HG02852 (cell line): ENCODE measurements around the gene PDGFD.

ENCODE experiments used
- ATAC-seq: cut with Tn5 transposase; IDR thresholded peaks from one replicate; pipeline ENCODE4 v1.9.1; 2021; ENCODE audit warnings: mild to moderate bottlenecking, moderate library complexity; ENCODE audit not compliant: unreplicated experiment

The PDGFD gene

DNA sequence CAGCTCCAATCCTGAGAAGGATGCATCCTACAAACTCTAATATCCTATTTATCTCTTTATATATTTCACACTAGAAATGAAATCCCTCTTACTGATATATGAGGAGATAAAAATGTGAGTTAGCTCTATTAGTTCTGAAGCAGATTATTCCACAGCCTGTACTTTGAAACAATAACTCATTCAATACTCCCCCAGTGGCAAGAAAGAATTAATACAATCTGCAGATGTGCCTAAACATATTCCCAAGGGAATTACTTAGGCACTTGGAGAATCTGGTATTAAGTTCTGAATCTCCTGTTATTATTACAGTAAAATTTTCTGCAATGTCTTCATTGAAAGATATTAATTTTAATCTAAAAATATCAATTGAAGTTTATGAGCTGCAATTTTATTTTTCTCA lies 68.2 kb downstream of the PDGFD start:
- no peak for ATAC-seq

DNA sequence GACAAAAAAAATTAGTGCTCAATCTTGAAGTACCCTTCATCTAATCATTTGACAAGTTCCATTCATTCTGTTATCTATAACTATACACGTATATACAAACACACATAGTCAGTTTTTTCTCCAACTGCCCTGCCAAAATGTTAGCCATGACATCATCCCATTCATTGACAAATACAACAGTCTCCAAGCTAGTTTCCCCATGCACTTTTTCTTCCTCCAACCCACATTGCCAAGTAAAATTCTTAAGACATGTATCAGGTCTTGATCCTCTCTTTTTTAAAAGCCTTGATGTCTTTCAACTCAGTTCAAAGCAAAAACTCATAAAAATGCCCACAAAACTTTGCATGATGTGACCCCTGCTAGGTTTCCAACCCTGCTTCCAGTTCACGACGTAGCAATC lies 69.4 kb downstream of the PDGFD start:
- ATAC-seq: no peak

DNA sequence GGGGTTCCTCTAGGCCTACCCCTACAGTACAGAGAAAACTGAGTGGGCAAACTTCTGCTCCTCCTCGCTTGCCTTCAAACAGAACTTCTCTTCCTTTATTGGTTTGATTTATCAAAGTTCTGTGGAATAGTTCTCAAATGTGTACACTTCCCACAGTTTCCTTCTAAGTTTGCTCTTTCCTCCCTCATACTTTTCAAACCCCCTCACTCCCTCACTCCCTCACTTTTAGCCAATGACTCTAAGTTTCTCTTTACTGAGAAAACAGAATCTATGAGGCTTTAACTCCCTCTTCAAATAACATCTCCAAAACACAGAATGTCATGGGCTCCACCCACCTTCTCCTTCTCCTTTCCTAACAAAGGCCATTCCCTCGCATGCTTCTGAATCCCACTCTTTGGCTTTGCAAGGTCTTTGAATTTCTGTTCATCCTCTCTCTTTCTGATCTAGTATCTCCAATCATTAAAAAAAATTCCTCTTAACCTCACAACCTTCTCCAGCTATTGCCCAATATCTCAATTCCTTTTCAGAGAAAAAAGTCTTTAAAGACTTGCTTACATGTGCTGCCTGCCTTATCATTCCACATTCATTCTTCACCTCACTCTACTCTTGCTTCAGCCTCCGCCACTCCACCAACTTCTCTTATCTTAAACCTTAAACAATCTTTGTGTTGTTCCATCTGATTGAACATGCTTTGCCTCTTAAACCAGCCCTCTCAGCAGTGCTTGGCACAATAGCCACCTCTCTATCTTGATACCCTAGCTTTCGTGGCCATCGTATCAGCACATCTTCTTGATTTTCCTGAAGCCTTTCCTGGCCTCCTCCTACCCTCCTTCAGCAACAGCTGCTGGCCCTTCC lies 70.3 kb downstream of the PDGFD start:
- ATAC-seq: no peak

- no peak for ATAC-seq
Observed at GRCh38 chr11:104092744-104093143, 71.2 kb downstream of the PDGFD start.

- no peak for ATAC-seq
Observed at GRCh38 chr11:104091281-104092096, 72.5 kb downstream of the PDGFD start.

DNA sequence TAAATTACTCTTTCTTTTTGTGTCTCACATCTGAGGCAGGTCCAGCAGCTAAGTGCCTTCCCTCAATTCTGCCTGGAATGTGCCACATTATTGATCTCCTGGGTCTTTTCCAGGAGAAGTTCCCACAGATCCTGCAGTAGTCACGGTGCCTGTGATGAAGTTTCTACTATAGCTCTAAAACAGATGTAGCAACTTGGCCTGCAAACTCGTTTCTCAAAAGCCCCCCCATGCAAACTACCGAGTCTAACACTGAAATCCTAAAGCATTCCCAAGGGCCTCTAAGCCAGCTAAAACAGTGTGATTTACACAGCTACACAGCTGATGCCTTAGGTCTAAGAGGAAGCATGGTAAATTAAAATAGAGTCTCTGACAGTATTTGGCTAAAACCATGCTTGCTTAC lies 73.2 kb downstream of the PDGFD start:
- ATAC-seq: no peak

GRCh38 chr11:104089481-104089880 lies 74.5 kb downstream of the PDGFD start:
- no peak for ATAC-seq

DNA sequence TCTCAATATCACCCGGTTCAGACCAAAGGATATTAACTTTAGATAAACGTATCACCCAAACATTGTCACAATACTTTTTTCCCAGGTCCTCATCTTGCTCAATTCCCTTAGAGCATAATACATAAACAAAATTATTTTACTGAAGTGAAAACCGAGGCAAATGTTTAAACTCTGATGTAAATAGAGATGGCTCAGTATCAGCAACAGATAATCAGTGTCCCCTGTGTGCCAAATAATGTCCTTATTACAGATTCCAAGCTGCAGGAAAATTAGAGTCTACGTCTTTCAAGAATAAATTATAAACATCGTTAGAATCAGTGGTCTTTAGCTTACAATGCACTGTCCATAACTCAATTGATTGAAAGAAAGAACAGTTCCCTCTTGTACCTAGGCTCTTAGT lies 77.3 kb downstream of the PDGFD start:
- no peak for ATAC-seq

- no peak for ATAC-seq
Observed at GRCh38 chr11:104078995-104079394, 85.0 kb downstream of the PDGFD start.

GRCh38 chr11:104078245-104078644 lies 85.7 kb downstream of the PDGFD start:
- ATAC-seq: no peak

GRCh38 chr11:104076455-104076854 lies 87.5 kb downstream of the PDGFD start:
- no peak for ATAC-seq

GRCh38 chr11:104075706-104076105 lies 88.2 kb downstream of the PDGFD start:
- no peak for ATAC-seq

GRCh38 chr11:104075091-104075490 lies 88.9 kb downstream of the PDGFD start:
- ATAC-seq: no peak

- peak; percentile 90 for ATAC-seq
Observed at GRCh38 chr11:104073950-104074705, 89.8 kb downstream of the PDGFD start.

DNA sequence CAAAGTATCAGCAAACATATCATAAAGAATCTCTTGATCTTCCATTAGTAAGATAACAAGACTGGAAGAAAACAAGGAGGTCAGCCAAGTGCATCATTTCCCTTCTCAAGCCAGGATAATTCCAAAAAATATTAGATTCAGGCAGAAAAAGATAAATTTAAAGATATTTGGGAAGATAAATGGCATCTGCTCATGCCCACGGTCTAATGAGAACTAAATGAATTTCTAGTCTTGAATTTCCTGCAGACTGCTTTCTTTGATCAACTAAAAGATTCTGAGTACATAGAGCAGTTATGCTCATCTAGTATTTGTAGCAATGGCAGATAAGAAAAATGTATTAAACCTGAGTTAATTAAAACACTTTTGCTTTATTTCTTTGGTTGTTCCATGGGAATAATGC lies 96.4 kb downstream of the PDGFD start:
- ATAC-seq: no peak

GRCh38 chr11:104064034-104064630 lies 99.8 kb downstream of the PDGFD start:
- ATAC-seq: no peak

DNA sequence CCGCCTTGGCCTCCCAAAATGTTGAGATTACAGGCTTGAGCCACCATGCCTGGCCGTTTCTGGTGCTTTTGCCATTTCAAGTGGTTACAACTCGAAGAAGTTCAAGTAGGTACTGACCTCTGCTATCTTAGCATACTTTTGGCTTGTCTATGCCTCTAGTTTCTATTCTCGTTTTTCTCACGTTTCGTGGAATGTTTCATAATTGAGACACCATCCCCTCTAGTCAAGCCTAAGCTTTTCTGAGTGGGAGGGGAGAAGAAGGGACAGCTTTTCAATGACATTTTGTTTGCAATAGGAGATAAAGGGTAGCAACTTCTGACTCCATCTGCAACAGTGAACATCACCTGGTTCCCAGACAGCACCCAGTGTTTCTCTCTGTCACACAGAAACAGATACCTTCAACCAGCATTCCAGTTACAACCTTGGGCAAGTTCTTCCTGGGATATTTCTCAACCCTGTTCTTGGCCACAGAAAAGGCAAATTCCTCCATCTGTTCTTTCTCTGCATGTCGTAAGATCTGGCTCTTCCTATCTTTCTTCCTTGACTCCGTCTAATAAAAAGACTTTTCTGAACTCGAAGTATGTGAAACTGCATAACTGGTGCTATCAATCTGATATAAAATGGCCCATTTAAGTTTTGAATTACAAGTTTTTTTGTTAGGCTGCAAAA lies 102.0 kb downstream of the PDGFD start:
- ATAC-seq: no peak

DNA sequence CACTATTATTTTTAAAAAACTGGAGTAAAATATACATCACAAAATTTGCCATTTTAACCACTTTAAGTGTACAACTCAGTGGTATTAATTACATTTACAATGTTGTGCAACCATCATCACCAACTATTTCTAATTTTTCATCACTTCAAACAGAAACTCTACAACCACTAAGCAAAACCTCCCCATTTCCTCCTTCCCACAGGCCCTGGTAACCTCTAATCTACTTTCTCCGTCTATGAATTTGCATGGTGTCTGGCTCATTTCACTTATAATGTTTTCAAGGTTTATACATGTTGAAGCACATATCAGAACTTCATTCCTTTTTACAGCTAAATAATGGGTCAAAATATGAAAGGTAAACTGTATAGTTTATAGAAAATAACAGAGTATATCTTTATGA lies 103.1 kb downstream of the PDGFD start:
- ATAC-seq: peak; percentile 93

GRCh38 chr11:104060004-104060794 lies 103.7 kb downstream of the PDGFD start:
- ATAC-seq: no peak

GRCh38 chr11:104058680-104059079 lies 105.3 kb downstream of the PDGFD start:
- ATAC-seq: no peak
